ENCODE measurements around the gene COPS3. TPM values are rescaled to one million over a fixed set of nuclear protein-coding genes. Genes with fewer than 3 reads are reported as not detected.

COPS3 gene
- 204 and 245 TPM in 2 replicates for total RNA-seq (2014; rRNA removed; shearing (Covaris generic))

- DNase-seq (ENCODE audit: low read depth): peak; percentile 96
These were observed at the start of gene COPS3 for GRCh38 chr17:17280613-17281549. Gene COPS3 (minus strand): TSS chr17:17281246. CDS start chr17:17281186, 60 bp downstream.

GRCh38 chr17:17328251-17328650 is 47.2 kb upstream of the COPS3 start:
- no peak for DNase-seq (ENCODE audit: low read depth)

- DNase-seq (ENCODE audit: low read depth): no peak
These were observed 45.3 kb upstream of the COPS3 start for GRCh38 chr17:17326275-17326875.

GRCh38 chr17:17325816-17326215 is 44.8 kb upstream of the COPS3 start:
- no peak for DNase-seq (ENCODE audit: low read depth)

- DNase-seq (ENCODE audit: low read depth): no peak
These were observed 44.2 kb upstream of the COPS3 start for GRCh38 chr17:17325228-17325627.

GRCh38 chr17:17324616-17325015 is 43.6 kb upstream of the COPS3 start:
- DNase-seq (ENCODE audit: low read depth): no peak

GRCh38 chr17:17322516-17323510 is 41.8 kb upstream of the COPS3 start:
- no peak for DNase-seq (ENCODE audit: low read depth)

GRCh38 chr17:17321356-17322025 is 40.4 kb upstream of the COPS3 start:
- DNase-seq (ENCODE audit: low read depth): no peak

- no peak for DNase-seq (ENCODE audit: low read depth)
These were observed 39.8 kb upstream of the COPS3 start for GRCh38 chr17:17320911-17321220.

- DNase-seq (ENCODE audit: low read depth): no peak
These were observed 39.3 kb upstream of the COPS3 start for GRCh38 chr17:17320188-17320910.

- no peak for DNase-seq (ENCODE audit: low read depth)
These were observed 34.2 kb upstream of the COPS3 start for GRCh38 chr17:17315142-17315821.

GRCh38 chr17:17314501-17315071 is 33.5 kb upstream of the COPS3 start:
- DNase-seq (ENCODE audit: low read depth): no peak

GRCh38 chr17:17313350-17313991 is 32.4 kb upstream of the COPS3 start:
- DNase-seq (ENCODE audit: low read depth): peak; percentile 40

- DNase-seq (ENCODE audit: low read depth): no peak
These were observed 28.3 kb upstream of the COPS3 start for GRCh38 chr17:17309356-17309755.

GRCh38 chr17:17305281-17305801 is 24.3 kb upstream of the COPS3 start:
- DNase-seq (ENCODE audit: low read depth): no peak

GRCh38 chr17:17304521-17304985 is 23.5 kb upstream of the COPS3 start:
- DNase-seq (ENCODE audit: low read depth): no peak

GRCh38 chr17:17303847-17304490 is 22.9 kb upstream of the COPS3 start:
- no peak for DNase-seq (ENCODE audit: low read depth)

All from M059J (cell line).